ENCODE measurements around the gene ERCC6L2. TPM values are rescaled to one million over a fixed set of nuclear protein-coding genes. Genes with fewer than 3 reads are reported as not detected.
A peak's percentile ranks its signal among the peaks of the same experiment; 100 is the strongest.

Gene ERCC6L2
- total and polyA plus RNA-seq, 8 donors, result 28.0 to 58.6 (median 53.3) TPM

GRCh38 chr9:95839012-95839411 is 36.5 kb upstream of the ERCC6L2 start:
- DNase-seq, result no peak
- H3K27ac ChIP-seq, result no peak overlapping the region
- H3K4me3 ChIP-seq, result no peak overlapping the region
- H3K4me1 ChIP-seq, result no peaks in the 10 kb centered on the region
- no peaks in the 10 kb centered on the region for H3K27me3 ChIP-seq
- no peak for TF ChIP-seq CTCF (IDR thresholded peaks at IDR 0.05)
- no peaks in the 10 kb centered on the region for H3K36me3 ChIP-seq
- ATAC-seq, result no peak
- intact Hi-C loops (cut with DNase I), result no loop called here
- no peaks in the 10 kb centered on the region for H3K9me3 ChIP-seq

GRCh38 chr9:95840074-95840473 is 35.4 kb upstream of the ERCC6L2 start:
- Histone ChIP-seq H3K36me3 (no peaks in the 10 kb centered on the region), H3K4me1 (no peaks in the 10 kb centered on the region), H3K27ac (no peak overlapping the region), H3K27me3 (no peaks in the 10 kb centered on the region), H3K4me3 (no peak overlapping the region), H3K9me3 (no peaks in the 10 kb centered on the region)
- intact Hi-C loops (cut with DNase I), result no loop called here
- DNase-seq, result peak in 1 of 4 donors; percentile 52
- ATAC-seq, result no peak
- no peak for TF ChIP-seq CTCF (IDR thresholded peaks at IDR 0.05)

- intact Hi-C loops (cut with DNase I), result no loop called here
These were observed 34.1 kb upstream of the ERCC6L2 start for GRCh38 chr9:95841377-95841776.

GRCh38 chr9:95845751-95846150 is 29.7 kb upstream of the ERCC6L2 start:
- H3K4me3 ChIP-seq, result no peak overlapping the region
- peaks cover 0 to 6% of the 10 kb centered on the region in 2 donors for H3K9me3 ChIP-seq
- DNase-seq, result no peak
- TF ChIP-seq CTCF (IDR thresholded peaks at IDR 0.05), result no peak
- no peak for ATAC-seq
- H3K27ac ChIP-seq, result no peak overlapping the region
- no peaks in the 10 kb centered on the region for H3K27me3 ChIP-seq
- H3K36me3 ChIP-seq, result no peaks in the 10 kb centered on the region
- intact Hi-C loops (cut with DNase I), result no loop called here
- no peaks in the 10 kb centered on the region for H3K4me1 ChIP-seq

More at GRCh38 chr9:95841377-95841776, 34.1 kb upstream of the ERCC6L2 start:
- H3K36me3 ChIP-seq, result no peaks in the 10 kb centered on the region
- H3K27ac ChIP-seq, result no peak overlapping the region
- no peaks in the 10 kb centered on the region for H3K27me3 ChIP-seq
- TF ChIP-seq CTCF (IDR thresholded peaks at IDR 0.05), result no peak
- H3K4me3 ChIP-seq, result no peak overlapping the region
- ATAC-seq (no peak), DNase-seq (no peak)
- no peaks in the 10 kb centered on the region for H3K9me3 ChIP-seq
- no peaks in the 10 kb centered on the region for H3K4me1 ChIP-seq

- no peak for TF ChIP-seq CTCF (IDR thresholded peaks at IDR 0.05)
- peaks cover 0 to 6% of the 10 kb centered on the region in 2 donors for H3K9me3 ChIP-seq
- no peak overlapping the region for H3K27ac ChIP-seq
- H3K36me3 ChIP-seq, result no peaks in the 10 kb centered on the region
- H3K4me3 ChIP-seq, result no peak overlapping the region
- no peak for ATAC-seq
- no peak for DNase-seq
- intact Hi-C loops (cut with DNase I), result no loop called here
- no peaks in the 10 kb centered on the region for H3K4me1 ChIP-seq
- no peaks in the 10 kb centered on the region for H3K27me3 ChIP-seq
These were observed 26.7 kb upstream of the ERCC6L2 start for GRCh38 chr9:95848764-95849163.
